ENCODE measurements around the gene INTS7. TPM values are rescaled to one million over a fixed set of nuclear protein-coding genes. Genes with fewer than 3 reads are reported as not detected.
"Not testable (repeated sequence)": the region's sequence is repeated elsewhere in the genome, so short reads cannot be mapped to it uniquely, and the experiment has no call there.

The INTS7 gene
- polyA plus RNA-seq, 4 donors = 17.6 to 20.2 (median 18.2) TPM

GRCh38 chr1:211938561-211938997, 96.8 kb downstream of the INTS7 start:
- DNase-seq (ENCODE audit: low read depth in 4 of 4, low spot score in 3 of 4) = no peak

DNA sequence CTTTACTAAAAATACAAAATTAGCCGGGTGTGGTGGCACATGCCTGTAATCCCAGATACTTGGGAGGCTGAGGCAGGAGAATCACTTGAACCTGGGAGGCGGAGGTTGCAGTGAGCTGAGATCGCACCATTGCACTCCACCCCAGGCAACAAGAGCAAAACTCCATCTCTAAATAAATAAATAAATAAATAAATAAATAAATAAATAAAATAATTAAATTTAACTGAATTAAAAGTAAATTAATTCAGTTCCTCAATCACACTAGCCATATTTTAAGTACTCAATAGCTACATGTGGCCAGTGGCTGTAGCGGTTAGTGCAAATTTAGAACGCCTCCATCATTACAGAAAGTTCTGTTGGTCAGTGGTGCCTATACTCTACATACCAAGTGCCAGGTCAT, 97.9 kb downstream of the INTS7 start:
- DNase-seq (ENCODE audit: low read depth in 4 of 4, low spot score in 3 of 4) = not testable (repeated sequence)

- DNase-seq (ENCODE audit: low read depth in 4 of 4, low spot score in 3 of 4) = no peak
These were observed 99.8 kb downstream of the INTS7 start for GRCh38 chr1:211935448-211935970.

DNA sequence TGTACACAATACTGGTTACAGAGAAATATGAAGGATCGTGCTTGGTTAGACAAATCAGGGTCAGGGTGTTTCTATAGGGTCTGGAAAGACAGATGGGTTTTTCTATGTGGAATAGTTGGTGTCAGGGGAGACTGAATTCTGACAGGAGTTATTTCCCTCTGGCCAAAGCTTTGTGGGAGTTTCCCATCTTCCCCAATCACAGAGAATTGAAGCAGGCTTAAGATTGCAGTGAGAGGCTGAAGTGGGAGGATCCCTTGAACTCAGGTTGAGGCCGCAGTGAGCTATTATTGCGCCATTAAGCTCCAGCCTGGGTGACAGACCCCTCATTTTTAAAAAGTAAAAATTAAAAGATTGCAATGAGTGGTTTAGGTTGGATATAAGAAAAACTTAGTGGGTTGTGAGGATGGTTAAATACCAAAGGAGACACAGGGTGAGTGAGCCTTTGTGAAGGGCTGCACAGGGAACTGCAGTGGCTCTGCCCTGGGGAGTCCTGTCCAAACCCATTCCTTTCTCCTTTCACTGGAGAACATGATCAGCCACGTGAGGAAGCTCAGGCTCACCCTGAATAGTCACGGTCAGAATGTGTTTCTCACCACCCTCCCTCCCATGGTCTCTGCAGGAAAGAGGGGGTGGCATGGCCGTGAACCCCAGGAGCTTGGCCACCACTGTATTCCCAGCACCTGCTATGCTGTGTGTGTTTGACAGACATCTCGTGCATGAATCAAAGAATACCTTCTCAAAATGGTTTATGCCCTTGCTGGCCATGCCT, 101.2 kb downstream of the INTS7 start:
- no peak for DNase-seq (ENCODE audit: low read depth in 4 of 4, low spot score in 3 of 4)

DNA sequence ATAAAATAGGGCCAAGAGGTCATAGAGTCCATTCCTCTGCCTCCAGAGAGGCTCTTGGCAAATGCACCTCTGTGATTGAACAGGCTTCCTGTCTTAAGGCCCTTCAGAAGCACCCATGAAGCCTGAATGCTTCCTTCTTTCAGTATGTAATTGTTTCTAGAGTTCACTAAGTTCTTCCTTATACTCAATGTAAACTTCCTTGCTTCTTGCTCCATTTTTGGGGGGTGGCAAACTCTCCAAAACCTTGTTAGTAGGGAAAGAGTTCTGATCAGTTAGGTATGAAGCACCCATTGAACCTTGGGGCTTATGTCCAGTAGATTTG, 102.5 kb downstream of the INTS7 start:
- no peak for DNase-seq (ENCODE audit: low read depth in 4 of 4, low spot score in 3 of 4)

GRCh38 chr1:211932231-211932932, 103.0 kb downstream of the INTS7 start:
- DNase-seq (ENCODE audit: low read depth in 4 of 4, low spot score in 3 of 4) = no peak

GRCh38 chr1:211929683-211930082, 105.7 kb downstream of the INTS7 start:
- DNase-seq (ENCODE audit: low read depth in 4 of 4, low spot score in 3 of 4) = no peak

GRCh38 chr1:211928993-211929637, 106.2 kb downstream of the INTS7 start:
- no peak for DNase-seq (ENCODE audit: low read depth in 4 of 4, low spot score in 3 of 4)

- DNase-seq (ENCODE audit: low read depth in 4 of 4, low spot score in 3 of 4) = no peak
These were observed 107.0 kb downstream of the INTS7 start for GRCh38 chr1:211928290-211928801.

GRCh38 chr1:211925016-211925415, 110.3 kb downstream of the INTS7 start:
- DNase-seq (ENCODE audit: low read depth in 4 of 4, low spot score in 3 of 4) = no peak

GRCh38 chr1:211924256-211924655, 111.1 kb downstream of the INTS7 start:
- no peak for DNase-seq (ENCODE audit: low read depth in 4 of 4, low spot score in 3 of 4)

GRCh38 chr1:211923095-211923494, 112.3 kb downstream of the INTS7 start:
- no peak for DNase-seq (ENCODE audit: low read depth in 4 of 4, low spot score in 3 of 4)

- DNase-seq (ENCODE audit: low read depth in 4 of 4, low spot score in 3 of 4) = no peak
These were observed 113.7 kb downstream of the INTS7 start for GRCh38 chr1:211921579-211922095.

GRCh38 chr1:211920602-211921226, 114.6 kb downstream of the INTS7 start:
- no peak for DNase-seq (ENCODE audit: low read depth in 4 of 4, low spot score in 3 of 4)

DNA sequence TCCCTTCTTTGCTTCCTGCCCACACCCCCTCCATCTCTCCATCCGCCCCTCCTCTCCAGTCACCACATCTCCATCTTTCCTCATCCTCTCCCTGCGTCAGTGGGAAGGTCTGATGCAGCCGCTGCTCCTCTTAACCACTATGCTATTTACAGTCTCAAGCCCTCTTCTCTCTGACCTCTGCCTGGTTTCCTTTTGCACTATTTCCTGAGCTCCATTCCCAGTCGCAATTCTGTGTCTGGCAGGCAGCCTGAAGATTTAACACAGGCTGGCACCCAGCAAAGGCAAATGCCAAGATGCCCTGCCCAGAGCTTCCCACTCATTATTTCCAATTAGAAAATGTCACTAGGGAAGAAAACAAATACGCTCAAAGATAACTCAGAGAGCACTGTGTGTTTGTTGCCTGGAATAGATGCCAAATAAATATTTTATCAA, 115.2 kb downstream of the INTS7 start:
- DNase-seq (ENCODE audit: low read depth in 4 of 4, low spot score in 3 of 4) = no peak

- no peak for DNase-seq (ENCODE audit: low read depth in 4 of 4, low spot score in 3 of 4)
These were observed 116.4 kb downstream of the INTS7 start for GRCh38 chr1:211918843-211919414.

DNA sequence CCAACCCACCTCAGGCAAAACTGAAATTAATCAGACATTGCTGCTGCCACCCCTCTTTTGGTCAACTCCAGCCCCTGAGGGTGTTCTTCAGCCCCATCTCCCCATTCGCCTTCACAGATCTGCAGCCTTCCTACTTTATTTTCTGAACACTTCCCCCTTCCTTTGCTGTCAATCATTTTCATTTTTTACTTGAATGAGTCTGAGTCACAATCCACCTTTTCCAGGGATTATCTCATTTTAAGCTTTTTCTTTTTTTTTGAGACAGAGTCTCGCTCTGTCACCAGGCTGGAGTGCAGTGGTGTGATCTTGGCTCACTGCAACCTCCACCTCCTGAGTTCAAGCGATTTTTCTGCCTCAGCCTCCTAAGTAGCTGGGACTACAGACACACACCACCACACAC, 118.9 kb downstream of the INTS7 start:
- not testable (repeated sequence) for DNase-seq (ENCODE audit: low read depth in 4 of 4, low spot score in 3 of 4)

DNA sequence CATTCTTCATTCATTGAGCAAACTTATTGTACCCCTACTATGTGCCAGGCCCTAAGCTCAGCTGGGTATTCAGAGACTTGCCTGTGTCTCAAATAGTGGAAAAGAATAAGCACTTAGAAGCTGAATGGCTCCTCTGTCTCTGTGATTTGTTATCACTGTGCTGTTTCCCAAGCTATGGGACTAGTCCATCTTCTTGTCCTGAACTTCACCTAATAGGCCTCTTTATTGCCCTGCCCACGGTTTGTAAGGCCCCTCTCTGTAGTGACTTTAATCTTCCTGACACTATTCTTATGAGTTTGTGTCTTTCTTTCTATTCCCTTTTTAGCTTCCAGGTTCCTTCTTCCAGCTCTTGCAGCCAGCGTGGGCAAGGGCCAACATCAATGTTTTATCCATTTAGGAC, 119.4 kb downstream of the INTS7 start:
- no peak for DNase-seq (ENCODE audit: low read depth in 4 of 4, low spot score in 3 of 4)

- no peak for DNase-seq (ENCODE audit: low read depth in 4 of 4, low spot score in 3 of 4)
These were observed 122.4 kb downstream of the INTS7 start for GRCh38 chr1:211912844-211913432.

- no peak for DNase-seq (ENCODE audit: low read depth in 4 of 4, low spot score in 3 of 4)
These were observed 123.3 kb downstream of the INTS7 start for GRCh38 chr1:211912038-211912437.
